ENCODE results near the gene DAPK1.

The DAPK1 gene

GRCh38 chr9:87647114-87647513, 149.4 kb downstream of the DAPK1 start:
- H2AFZ ChIP-seq (ENCODE audit: low read depth), result no peak overlapping the region
- H3K79me2 ChIP-seq (ENCODE audit: insufficient read depth, low read depth), result no peaks in the 10 kb centered on the region
- H3K27me3 ChIP-seq (ENCODE audit: insufficient read depth, low read depth), result no peaks in the 10 kb centered on the region
- no peaks in the 10 kb centered on the region for H3K4me1 ChIP-seq (ENCODE audit: low read depth, poor library complexity, severe bottlenecking)
- H4K20me1 ChIP-seq (ENCODE audit: insufficient read depth), result no peaks in the 10 kb centered on the region
- no peak overlapping the region for H3K27ac ChIP-seq
- H3K4me2 ChIP-seq, result no peak overlapping the region
- TF ChIP-seq CTCF (conservative IDR thresholded peaks at IDR 0.05; ENCODE audit: low read depth, low read length), result no peak
- no peak overlapping the region for H3K4me3 ChIP-seq (IDR thresholded peaks at IDR 0.05; ENCODE audit: insufficient read depth, low read depth, low read length)
- no peaks in the 10 kb centered on the region for H3K36me3 ChIP-seq (ENCODE audit: insufficient read depth)
- H3K9ac ChIP-seq, result no peak overlapping the region

GRCh38 chr9:87648606-87649005, 150.9 kb downstream of the DAPK1 start:
- no peak for TF ChIP-seq CTCF (conservative IDR thresholded peaks at IDR 0.05; ENCODE audit: low read depth, low read length)
- H3K27ac ChIP-seq, result no peak overlapping the region
- no peak overlapping the region for H2AFZ ChIP-seq (ENCODE audit: low read depth)
- no peak overlapping the region for H3K9ac ChIP-seq
- H3K27me3 ChIP-seq (ENCODE audit: insufficient read depth, low read depth), result no peaks in the 10 kb centered on the region
- H3K36me3 ChIP-seq (ENCODE audit: insufficient read depth), result no peaks in the 10 kb centered on the region
- H3K4me1 ChIP-seq (ENCODE audit: low read depth, poor library complexity, severe bottlenecking), result no peaks in the 10 kb centered on the region
- H3K4me2 ChIP-seq, result no peak overlapping the region
- no peaks in the 10 kb centered on the region for H4K20me1 ChIP-seq (ENCODE audit: insufficient read depth)
- no peaks in the 10 kb centered on the region for H3K79me2 ChIP-seq (ENCODE audit: insufficient read depth, low read depth)
- no peak overlapping the region for H3K4me3 ChIP-seq (IDR thresholded peaks at IDR 0.05; ENCODE audit: insufficient read depth, low read depth, low read length)

GRCh38 chr9:87650611-87651295, 153.1 kb downstream of the DAPK1 start:
- Histone ChIP-seq H3K4me2 (no peak overlapping the region), H3K27ac (no peak overlapping the region), H3K4me3 (IDR thresholded peaks at IDR 0.05; ENCODE audit: insufficient read depth, low read depth, low read length) (no peak overlapping the region), H2AFZ (ENCODE audit: low read depth) (no peak overlapping the region), H3K36me3 (ENCODE audit: insufficient read depth) (no peaks in the 10 kb centered on the region), H4K20me1 (ENCODE audit: insufficient read depth) (no peaks in the 10 kb centered on the region), H3K4me1 (ENCODE audit: low read depth, poor library complexity, severe bottlenecking) (no peaks in the 10 kb centered on the region), H3K27me3 (ENCODE audit: insufficient read depth, low read depth) (no peaks in the 10 kb centered on the region), H3K79me2 (ENCODE audit: insufficient read depth, low read depth) (no peaks in the 10 kb centered on the region), H3K9ac (no peak overlapping the region)
- TF ChIP-seq CTCF (conservative IDR thresholded peaks at IDR 0.05; ENCODE audit: low read depth, low read length), result no peak

GRCh38 chr9:87651431-87651830, 153.8 kb downstream of the DAPK1 start:
- Histone ChIP-seq H3K4me3 (IDR thresholded peaks at IDR 0.05; ENCODE audit: insufficient read depth, low read depth, low read length) (no peak overlapping the region), H2AFZ (ENCODE audit: low read depth) (no peak overlapping the region), H3K4me2 (no peak overlapping the region), H3K27me3 (ENCODE audit: insufficient read depth, low read depth) (no peaks in the 10 kb centered on the region), H3K9ac (no peak overlapping the region), H3K36me3 (ENCODE audit: insufficient read depth) (no peaks in the 10 kb centered on the region), H3K27ac (no peak overlapping the region), H3K4me1 (ENCODE audit: low read depth, poor library complexity, severe bottlenecking) (no peaks in the 10 kb centered on the region), H4K20me1 (ENCODE audit: insufficient read depth) (no peaks in the 10 kb centered on the region), H3K79me2 (ENCODE audit: insufficient read depth, low read depth) (no peaks in the 10 kb centered on the region)
- no peak for TF ChIP-seq CTCF (conservative IDR thresholded peaks at IDR 0.05; ENCODE audit: low read depth, low read length)
